H9 (cell line): ENCODE measurements around the gene ASS1. TPM values are rescaled to one million over a fixed set of nuclear protein-coding genes. Genes with fewer than 3 reads are reported as not detected.
"Not testable (repeated sequence)": the region's sequence is repeated elsewhere in the genome, so short reads cannot be mapped to it uniquely, and the experiment has no call there.

Experiments
- DNase-seq: peaks from one replicate; pipeline ENCODE4 v3.0.0-alpha.2; 2017
- H2AFZ ChIP-seq: one replicate; pipeline ENCODE4 v1.6.1; 2013; ENCODE audit warnings: mild to moderate bottlenecking, low read length, control low read depth, moderate library complexity
- H2AK5ac ChIP-seq: 2 replicates; pipeline ENCODE4 v1.6.1; 2013; ENCODE audit warnings: low read length, control low read depth, mixed read lengths; ENCODE audit not compliant: insufficient read length
- H2BK120ac ChIP-seq: one replicate; pipeline ENCODE4 v1.6.1; 2013; ENCODE audit warnings: low read depth, mild to moderate bottlenecking, low read length, control low read depth, inconsistent platforms; ENCODE audit not compliant: poor library complexity, severe bottlenecking
- H2BK12ac ChIP-seq: 2 replicates; pipeline ENCODE4 v1.6.1; 2013; ENCODE audit warnings: low read length, control low read depth, mixed read lengths, low read depth; ENCODE audit not compliant: insufficient read length
- H2BK15ac ChIP-seq: 2 replicates; pipeline ENCODE4 v1.6.1; 2013; ENCODE audit warnings: low read depth, low read length, control low read depth
- H2BK20ac ChIP-seq: one replicate; pipeline ENCODE4 v1.6.1; 2013; ENCODE audit warnings: low read depth, mild to moderate bottlenecking, low read length, control low read depth, inconsistent platforms; ENCODE audit not compliant: poor library complexity, severe bottlenecking
- H2BK5ac ChIP-seq: 2 replicates; pipeline ENCODE4 v1.6.1; 2013; ENCODE audit warnings: low read length, control low read depth, mixed read lengths; ENCODE audit not compliant: insufficient read length
- H3K14ac ChIP-seq: 2 replicates; pipeline ENCODE4 v1.6.1; 2013; ENCODE audit warnings: low read length, control low read depth; ENCODE audit not compliant: insufficient read depth
- H3K18ac ChIP-seq: 2 replicates; pipeline ENCODE4 v1.6.1; 2013; ENCODE audit warnings: low read depth, mild to moderate bottlenecking, mixed read lengths, low read length, control low read depth; ENCODE audit not compliant: insufficient read length
- H3K23ac ChIP-seq: 2 replicates; pipeline ENCODE4 v1.6.1; 2013; ENCODE audit warnings: low read length, control low read depth, mixed read lengths, low read depth; ENCODE audit not compliant: insufficient read length
- H3K23me2 ChIP-seq: 2 replicates; pipeline ENCODE4 v1.6.1; 2013; ENCODE audit warnings: low read depth, mild to moderate bottlenecking, mixed read lengths, low read length, control low read depth; ENCODE audit not compliant: insufficient read length, poor library complexity, severe bottlenecking
- H3K27ac ChIP-seq: 2 replicates; pipeline ENCODE4 v1.5.1; 2013; ENCODE audit warnings: low read length, control low read depth, mixed read lengths, low read depth; ENCODE audit not compliant: insufficient read length
- H3K27me3 ChIP-seq: 2 replicates; pipeline ENCODE4 v1.6.1; 2013; ENCODE audit warnings: low read length, control low read depth, inconsistent platforms; ENCODE audit not compliant: insufficient read depth
- H3K4ac ChIP-seq: 2 replicates; pipeline ENCODE4 v1.6.1; 2013; ENCODE audit warnings: low read depth, mild to moderate bottlenecking, control low read depth, inconsistent platforms, low read length, moderate library complexity
- H3K4me1 ChIP-seq: 2 replicates; pipeline ENCODE4 v1.6.1; 2013; ENCODE audit warnings: low read length, control low read depth, inconsistent platforms; ENCODE audit not compliant: insufficient read depth
- H3K4me2 ChIP-seq: 2 replicates; pipeline ENCODE4 v1.6.1; 2013; ENCODE audit warnings: low read length, control low read depth, mixed read lengths; ENCODE audit not compliant: insufficient read length, insufficient read depth
- H3K56ac ChIP-seq: 2 replicates; pipeline ENCODE4 v1.6.1; 2013; ENCODE audit warnings: low read depth, mild to moderate bottlenecking, mixed read lengths, low read length, control low read depth; ENCODE audit not compliant: insufficient read length
- H3K79me1 ChIP-seq: 2 replicates; pipeline ENCODE4 v1.6.1; 2013; ENCODE audit warnings: low read depth, mild to moderate bottlenecking, moderate library complexity, low read length, control low read depth, inconsistent platforms; ENCODE audit not compliant: insufficient read depth, poor library complexity, severe bottlenecking
- H3K79me2 ChIP-seq: 2 replicates; pipeline ENCODE4 v1.6.1; 2013; ENCODE audit warnings: low read length, control low read depth, inconsistent platforms; ENCODE audit not compliant: insufficient read depth
- H3K9ac ChIP-seq: 2 replicates; pipeline ENCODE4 v1.6.1; 2013; ENCODE audit warnings: low read length, control low read depth, mixed read lengths; ENCODE audit not compliant: insufficient read length; ENCODE audit errors: extremely low read depth
- H3K9me3 ChIP-seq: one replicate; pipeline ENCODE4 v1.6.1; 2013; ENCODE audit warnings: low read depth, low read length, inconsistent platforms; ENCODE audit not compliant: control insufficient read depth
- H3T11ph ChIP-seq: one replicate; pipeline ENCODE4 v1.6.1; 2013; ENCODE audit warnings: mild to moderate bottlenecking, low read length, control low read depth, inconsistent platforms
- H4K20me1 ChIP-seq: one replicate; pipeline ENCODE4 v1.6.1; 2013; ENCODE audit not compliant: control insufficient read depth, insufficient read length, insufficient read depth
- H4K5ac ChIP-seq: 2 replicates; pipeline ENCODE4 v1.6.1; 2013; ENCODE audit warnings: low read depth, mild to moderate bottlenecking, mixed read lengths, low read length, control low read depth; ENCODE audit not compliant: insufficient read length
- H4K8ac ChIP-seq: replicated peaks from 2 replicates; pipeline ENCODE4 v1.6.1; 2013; ENCODE audit warnings: low read length, control low read depth, mixed read lengths, low read depth; ENCODE audit not compliant: insufficient read length
- H4K91ac ChIP-seq: 2 replicates; pipeline ENCODE4 v1.6.1; 2013; ENCODE audit warnings: low read depth, mild to moderate bottlenecking, moderate library complexity, mixed read lengths, low read length, control low read depth; ENCODE audit not compliant: insufficient read length
- H3K27ac Mint-ChIP-seq, 3 experiments: 2 replicates in 2 of 3; 3 replicates in 1 of 3; pipeline ENCODE4 v1.8.0; 2020 to 2021; ENCODE audit warnings: mixed read lengths in 3 of 3, mild to moderate bottlenecking in 1 of 3, moderate library complexity in 1 of 3
- H3K27me3 Mint-ChIP-seq: 2 replicates; pipeline ENCODE4 v1.8.0; 2021; ENCODE audit warnings: low read depth, mild to moderate bottlenecking, moderate library complexity, mixed read lengths
- H3K36me3 Mint-ChIP-seq, 3 experiments: 2 replicates in 2 of 3; 3 replicates in 1 of 3; pipeline ENCODE4 v1.8.0; 2020 to 2021; ENCODE audit warnings: low read depth in 3 of 3, mixed read lengths in 3 of 3; ENCODE audit not compliant: insufficient read depth in 1 of 3
- H3K4me1 Mint-ChIP-seq, 2 experiments: 2 replicates each; pipeline ENCODE4 v1.8.0; 2020; ENCODE audit warnings: mixed read lengths in 2 of 2
- H3K4me3 Mint-ChIP-seq, 2 experiments: 2 replicates in 1 of 2; 3 replicates in 1 of 2; pipeline ENCODE4 v1.8.0; 2020 to 2021; ENCODE audit warnings: mild to moderate bottlenecking in 2 of 2, mixed read lengths in 2 of 2, moderate library complexity in 1 of 2
- H3K9me3 Mint-ChIP-seq, 2 experiments: 2 replicates in 1 of 2; 3 replicates in 1 of 2; pipeline ENCODE4 v1.8.0; 2020; ENCODE audit warnings: mild to moderate bottlenecking in 2 of 2, mixed read lengths in 2 of 2, moderate library complexity in 1 of 2
- WGBS: extraction: QIAGEN DNeasy Blood & Tissue Kit; methylation state at CpG from one replicate; pipeline ENCODE4 v1.1.7; 2013; ENCODE audit warnings: missing lambda C conversion rate, low lambda C conversion rate, mixed read lengths; ENCODE audit not compliant: insufficient read length; ENCODE audit errors: extremely low coverage; 5-methylcytosine and 5-hydroxymethylcytosine counted together
- total RNA-seq: library from RNA; stranded (reverse); gene quantifications from 2 replicates; pipeline ENCODE4 v1.2.1, GENCODE V29; 2021
- TF ChIP-seq, protein P1 (sequence below): fragments of 200-600 bp; sonication (generic); conservative IDR thresholded peaks from 3 replicates; pipeline ENCODE4 v1.8.0; 2021; ENCODE audit warnings: antibody characterized with exemption, mild to moderate bottlenecking

ASS1 gene
- total RNA-seq, 1 experiment from 2014 or later: 118 TPM

DNA sequence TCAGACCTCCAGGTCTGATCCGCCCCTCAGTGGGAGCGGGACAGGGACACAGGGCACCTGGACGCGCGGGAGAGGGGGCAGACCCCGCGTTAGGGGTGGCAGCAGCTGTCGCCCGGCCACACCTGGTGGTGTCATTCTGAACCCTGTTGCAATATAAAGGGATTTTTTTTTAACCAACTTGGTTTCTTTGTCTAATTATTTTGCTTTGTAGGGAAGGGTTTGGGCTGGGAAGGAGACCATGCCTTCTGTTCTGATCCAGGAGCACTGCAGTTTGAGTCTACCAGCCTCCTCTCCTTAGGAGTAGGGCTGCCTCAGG lies 10.9 kb upstream of the ASS1 start:
- no peaks in the 10 kb centered on the region for H3K79me2 ChIP-seq
- no peaks in the 10 kb centered on the region; a peak in 2 of 5 replicates for H3K9me3 Mint-ChIP-seq
- peaks cover 53% of the 10 kb centered on the region for H3K27me3 Mint-ChIP-seq
- H3K27ac ChIP-seq: no peak overlapping the region
- WGBS: no CpG with 5 or more reads among the region's 9 CpGs
- peak overlapping the region; percentile 40 for H3K4me2 ChIP-seq
- H2BK15ac ChIP-seq: no peak overlapping the region
- H3K27ac Mint-ChIP-seq: no peak overlapping the region
- H3K9ac ChIP-seq: no peak overlapping the region
- no peak overlapping the region for H4K91ac ChIP-seq
- no peak overlapping the region for H3K23ac ChIP-seq
- H3K27me3 ChIP-seq: no peaks in the 10 kb centered on the region; the same call in 1 of the 2 replicates
- peaks cover 4% of the 10 kb centered on the region for H3K23me2 ChIP-seq
- no peak overlapping the region for H3T11ph ChIP-seq
- H2AFZ ChIP-seq: no peak overlapping the region
- H3K9me3 ChIP-seq: no peaks in the 10 kb centered on the region
- peaks cover 0 to 5% (median 2%) of the 10 kb centered on the region in 3 experiments; a peak in 2 of 7 replicates for H3K36me3 Mint-ChIP-seq
- TF ChIP-seq, protein P1, sequence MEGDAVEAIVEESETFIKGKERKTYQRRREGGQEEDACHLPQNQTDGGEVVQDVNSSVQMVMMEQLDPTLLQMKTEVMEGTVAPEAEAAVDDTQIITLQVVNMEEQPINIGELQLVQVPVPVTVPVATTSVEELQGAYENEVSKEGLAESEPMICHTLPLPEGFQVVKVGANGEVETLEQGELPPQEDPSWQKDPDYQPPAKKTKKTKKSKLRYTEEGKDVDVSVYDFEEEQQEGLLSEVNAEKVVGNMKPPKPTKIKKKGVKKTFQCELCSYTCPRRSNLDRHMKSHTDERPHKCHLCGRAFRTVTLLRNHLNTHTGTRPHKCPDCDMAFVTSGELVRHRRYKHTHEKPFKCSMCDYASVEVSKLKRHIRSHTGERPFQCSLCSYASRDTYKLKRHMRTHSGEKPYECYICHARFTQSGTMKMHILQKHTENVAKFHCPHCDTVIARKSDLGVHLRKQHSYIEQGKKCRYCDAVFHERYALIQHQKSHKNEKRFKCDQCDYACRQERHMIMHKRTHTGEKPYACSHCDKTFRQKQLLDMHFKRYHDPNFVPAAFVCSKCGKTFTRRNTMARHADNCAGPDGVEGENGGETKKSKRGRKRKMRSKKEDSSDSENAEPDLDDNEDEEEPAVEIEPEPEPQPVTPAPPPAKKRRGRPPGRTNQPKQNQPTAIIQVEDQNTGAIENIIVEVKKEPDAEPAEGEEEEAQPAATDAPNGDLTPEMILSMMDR: no peak
- no peaks in the 10 kb centered on the region for H4K20me1 ChIP-seq
- H2BK5ac ChIP-seq: no peak overlapping the region
- H3K4ac ChIP-seq: no peak overlapping the region
- H3K4me1 Mint-ChIP-seq: peaks cover 6 to 22% of the 10 kb centered on the region in 2 experiments
- H3K18ac ChIP-seq: no peak overlapping the region
- H2BK120ac ChIP-seq: no peak overlapping the region
- no peak overlapping the region for H3K56ac ChIP-seq
- H3K4me3 Mint-ChIP-seq: peak overlapping the region in 1 of 2 experiments; percentile 74; a peak in 1 of 5 replicates
- no peaks in the 10 kb centered on the region for H3K79me1 ChIP-seq
- H2AK5ac ChIP-seq: no peak overlapping the region
- no peak overlapping the region for H2BK12ac ChIP-seq
- DNase-seq: no peak
- no peaks in the 10 kb centered on the region for H3K4me1 ChIP-seq
- H3K14ac ChIP-seq: no peak overlapping the region
- no peak overlapping the region for H4K5ac ChIP-seq
- H4K8ac ChIP-seq: no peak overlapping the region
- no peak overlapping the region for H2BK20ac ChIP-seq

DNA sequence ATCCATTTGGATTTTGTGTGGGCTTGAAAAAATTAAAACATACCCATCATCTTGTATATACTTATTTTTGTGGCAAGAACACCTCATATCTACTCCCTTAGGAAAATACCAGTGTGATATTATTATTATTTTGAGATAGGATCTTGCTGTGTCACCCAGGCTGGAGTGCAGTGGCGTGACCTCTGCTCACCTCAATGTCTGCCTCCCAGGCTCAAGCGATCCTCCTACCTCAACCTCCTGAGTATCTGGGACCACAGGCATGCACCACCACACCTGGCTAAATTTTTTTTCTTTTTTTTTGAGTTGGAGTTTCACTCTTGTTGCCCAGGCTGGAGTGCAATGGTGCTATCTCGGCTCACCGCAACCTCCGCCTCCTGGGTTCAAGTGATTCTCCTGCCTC lies 10.1 kb upstream of the ASS1 start:
- not testable (repeated sequence) for H3K4me2 ChIP-seq, H4K20me1 ChIP-seq, H3K9ac ChIP-seq, H3K27ac Mint-ChIP-seq, H3K23ac ChIP-seq, H2BK5ac ChIP-seq, H4K5ac ChIP-seq, H3K14ac ChIP-seq, H2AK5ac ChIP-seq, H2AFZ ChIP-seq, H3K9me3 ChIP-seq, H3K4ac ChIP-seq, H3K36me3 Mint-ChIP-seq, H2BK12ac ChIP-seq, H3K23me2 ChIP-seq, H4K91ac ChIP-seq, H4K8ac ChIP-seq, H3K18ac ChIP-seq, H2BK15ac ChIP-seq, H3K27ac ChIP-seq, H3K79me2 ChIP-seq, H3T11ph ChIP-seq, H3K27me3 ChIP-seq, H2BK20ac ChIP-seq, DNase-seq, H3K9me3 Mint-ChIP-seq, H3K56ac ChIP-seq, H2BK120ac ChIP-seq, H3K4me1 ChIP-seq, H3K79me1 ChIP-seq
- peaks cover 58% of the 10 kb centered on the region for H3K27me3 Mint-ChIP-seq
- peaks cover 8 to 22% of the 10 kb centered on the region in 2 experiments for H3K4me1 Mint-ChIP-seq
- 0 out of 5 replicates have a peak overlapping the region, but pooled peaks of 1 of the 2 experiments have one; percentile 38 for H3K4me3 Mint-ChIP-seq
- WGBS: no CpG with 5 or more reads among the region's 5 CpGs
